Transverse colon (tissue), 4 donors: Measurements from ENCODE around the gene DOLK.

Source experiments
- CTCF ChIP-seq, 5 experiments: fragments of 200-600 bp in 3 of 5; fragments of 450-650 bp in 2 of 5; sonication (generic) in 3 of 5; IDR thresholded peaks; 1 replicate in 2 of 5; 2 replicates in 3 of 5; pipeline ENCODE4 v1.5.1; 2016 to 2017; ENCODE audit warnings: antibody characterized with exemption in 5 of 5, inconsistent platforms in 3 of 5, mild to moderate bottlenecking in 2 of 5, moderate library complexity in 1 of 5
- POLR2A ChIP-seq: fragments of 450-650 bp; IDR thresholded peaks from one replicate; pipeline ENCODE4 v1.6.1; 2016; ENCODE audit warnings: antibody characterized with exemption, mild to moderate bottlenecking, moderate library complexity
- POLR2AphosphoS5 ChIP-seq, 3 donors: sonication (generic); formaldehyde crosslinking; IDR thresholded peaks; one replicate each; pipeline ENCODE4 v1.6.1; 2016; ENCODE audit warnings: antibody characterized with exemption in 3 of 3

GRCh38 chr9:128902351-128903078, 44.9 kb downstream of the DOLK start:
- TF ChIP-seq CTCF (IDR thresholded peaks at IDR 0.05) (no peak), POLR2A (peak; percentile 78), POLR2AphosphoS5 (IDR thresholded peaks at IDR 0.05) (peak; percentile 42 to 80 (median 71))
